GM12891 (cell line): ENCODE results near the gene ZNF446.

Experiments
- POLR2A ChIP-seq: IDR thresholded peaks from 2 replicates; pipeline ENCODE4 v1.6.1; 2011; ENCODE audit warnings: low read depth, low read length, control low read depth
- POLR2AphosphoS5 ChIP-seq: IDR thresholded peaks from 2 replicates; pipeline ENCODE4 v1.6.1; 2011; ENCODE audit warnings: low read depth, low read length, control low read depth
- SPI1 ChIP-seq: IDR thresholded peaks from 2 replicates; pipeline ENCODE4 v1.6.1; 2011; ENCODE audit warnings: low read depth, low read length, control low read depth
- TAF1 ChIP-seq: IDR thresholded peaks from 2 replicates; pipeline ENCODE4 v1.6.1; 2011; ENCODE audit warnings: low read depth, low read length, control low read depth

GRCh38 chr19:58522709-58523108 lies 46.6 kb downstream of the ZNF446 start:
- TF ChIP-seq SPI1 (no peak), POLR2AphosphoS5 (no peak), TAF1 (no peak), POLR2A (no peak)
